GM18861 (cell line): ENCODE data around the gene MAT2A.
A peak's percentile ranks its signal among the peaks of the same experiment; 100 is the strongest.

Experiments
- ATAC-seq: cut with Tn5 transposase; IDR thresholded peaks from one replicate; pipeline ENCODE4 v1.9.1; 2021; ENCODE audit not compliant: unreplicated experiment

MAT2A gene

DNA sequence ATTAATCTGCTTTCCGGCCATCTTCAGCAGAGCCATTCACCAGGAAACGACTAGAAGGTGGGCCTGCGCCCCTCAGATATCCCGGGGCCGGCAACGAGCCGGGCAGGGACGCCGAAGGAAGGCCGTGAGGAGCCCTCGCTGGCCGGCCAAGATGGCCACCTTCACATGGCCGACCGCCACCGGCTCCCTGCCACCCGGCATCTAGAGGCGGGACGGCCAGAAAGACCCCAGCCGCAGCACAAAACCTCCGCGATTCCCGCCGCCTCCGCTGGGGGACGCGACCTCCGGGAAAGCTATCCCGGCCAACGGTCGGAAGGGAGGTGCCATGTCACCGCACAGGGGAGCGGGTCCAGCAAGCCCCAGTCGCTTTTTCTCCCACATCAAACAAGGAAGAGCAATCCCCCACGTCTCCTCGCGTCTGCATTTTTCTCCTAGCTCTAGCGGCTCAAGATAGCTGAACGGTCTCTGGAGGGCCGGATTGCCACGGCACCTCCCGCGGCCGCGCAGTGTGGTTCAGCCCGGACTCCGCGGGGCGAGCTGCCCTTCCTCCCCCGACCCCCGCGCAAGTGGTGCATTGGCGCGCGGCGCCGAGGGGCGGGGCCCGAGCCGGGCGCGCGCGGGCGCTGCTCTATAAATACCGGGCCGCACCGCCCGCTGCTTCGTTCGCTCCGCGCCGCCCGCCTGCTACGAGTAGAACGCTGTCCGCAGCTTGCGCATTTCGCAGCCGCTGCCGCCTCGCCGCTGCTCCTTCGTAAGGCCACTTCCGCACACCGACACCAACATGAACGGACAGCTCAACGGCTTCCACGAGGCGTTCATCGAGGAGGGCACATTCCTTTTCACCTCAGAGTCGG lies at the start of gene MAT2A:
MAT2A (plus strand) TSS at position 662 of the 854 bp plus-strand sequence; CDS start at position 782, 120 bp downstream.
- ATAC-seq: peak; percentile 56

DNA sequence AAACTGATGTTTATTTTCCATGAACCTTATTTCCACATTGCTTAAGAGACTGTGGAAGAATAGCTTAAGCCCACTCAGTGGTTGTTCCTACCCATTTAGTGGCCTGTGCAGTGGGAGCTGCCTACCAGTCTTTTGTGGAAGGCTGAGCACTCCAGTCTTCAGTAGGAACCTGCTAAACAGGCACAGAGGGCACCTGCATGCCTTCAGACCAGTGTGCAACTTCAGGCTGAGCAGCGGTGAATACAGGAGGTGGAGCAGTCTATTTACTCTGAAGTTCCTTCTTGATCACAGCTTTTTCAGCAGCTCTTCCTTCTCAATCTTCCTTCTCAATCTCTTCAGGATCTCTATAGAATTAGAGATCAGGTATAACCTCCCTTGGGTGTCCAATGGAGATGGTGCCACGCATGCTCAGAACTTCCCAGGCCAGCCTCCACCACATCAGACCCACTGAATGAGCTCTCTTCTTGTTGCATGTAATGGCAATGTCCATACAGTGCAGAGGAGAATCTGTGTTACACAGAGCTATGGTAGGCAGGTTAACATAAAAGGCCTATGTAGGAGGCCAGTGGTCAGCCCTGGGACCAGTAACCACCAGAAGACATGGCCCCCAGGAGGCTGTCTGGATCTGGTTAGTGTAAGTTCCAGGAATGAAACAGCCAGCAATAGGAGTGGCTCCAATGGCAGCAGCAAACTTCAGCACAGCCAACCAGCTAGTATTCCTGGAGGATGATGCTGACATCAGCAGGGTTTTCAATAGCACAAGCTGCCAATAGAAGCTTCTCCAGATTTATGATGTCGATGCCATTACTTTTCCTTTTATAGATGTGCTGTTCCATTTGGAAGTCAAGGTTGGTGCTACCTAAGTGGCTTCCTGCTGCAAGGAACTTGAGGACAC lies 47.9 kb upstream of the MAT2A start:
- ATAC-seq: no peak

DNA sequence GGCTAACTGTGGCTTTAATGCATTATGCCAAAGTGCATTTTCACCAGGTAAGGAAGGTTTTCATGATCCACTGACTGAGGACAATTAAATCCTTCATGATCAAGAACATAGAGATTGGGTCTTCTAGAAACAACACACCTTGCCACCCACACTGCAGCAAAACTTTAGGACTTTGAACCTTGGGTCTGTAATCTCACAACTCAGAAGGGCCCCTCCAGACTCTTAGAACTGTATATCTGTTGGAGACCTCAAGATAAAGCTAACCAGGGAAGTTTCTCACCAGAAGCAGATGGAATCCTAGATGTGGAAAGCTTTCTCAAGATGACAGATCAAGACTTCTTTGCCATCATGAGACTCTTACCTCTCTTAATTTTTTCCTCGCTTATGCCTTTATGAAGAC lies 42.5 kb upstream of the MAT2A start:
- ATAC-seq: no peak

DNA sequence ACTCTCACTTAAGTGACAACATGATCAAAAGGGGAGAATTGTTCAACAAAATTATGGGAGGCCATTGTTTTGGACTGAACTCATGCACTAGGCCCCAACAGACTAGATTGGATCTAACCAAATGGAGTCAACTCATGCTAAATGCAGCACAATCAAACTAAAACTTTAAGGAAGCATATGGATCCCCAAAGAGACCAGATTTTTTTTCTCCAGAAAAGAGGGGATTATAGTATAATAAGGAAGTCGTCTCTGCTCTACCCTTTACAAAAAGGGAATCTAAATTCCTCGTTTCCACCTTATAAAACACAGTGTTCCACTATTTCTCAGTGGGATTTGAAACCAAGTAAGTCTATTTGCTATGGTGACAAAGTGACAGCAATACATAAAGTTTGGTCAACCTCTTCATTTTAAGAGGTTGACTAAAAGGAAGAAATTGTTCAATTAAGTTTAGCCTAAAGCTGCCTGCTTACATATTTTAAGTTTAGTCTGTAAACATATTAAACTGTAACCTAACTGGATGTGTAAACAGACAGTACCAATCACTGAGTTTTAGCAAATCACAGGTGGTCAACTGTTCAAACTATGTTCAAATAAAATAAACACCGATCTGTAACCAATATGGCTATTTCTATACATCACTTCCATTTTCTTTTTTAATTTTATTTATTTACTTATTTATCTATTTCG lies 40.9 kb upstream of the MAT2A start:
- ATAC-seq: no peak

DNA sequence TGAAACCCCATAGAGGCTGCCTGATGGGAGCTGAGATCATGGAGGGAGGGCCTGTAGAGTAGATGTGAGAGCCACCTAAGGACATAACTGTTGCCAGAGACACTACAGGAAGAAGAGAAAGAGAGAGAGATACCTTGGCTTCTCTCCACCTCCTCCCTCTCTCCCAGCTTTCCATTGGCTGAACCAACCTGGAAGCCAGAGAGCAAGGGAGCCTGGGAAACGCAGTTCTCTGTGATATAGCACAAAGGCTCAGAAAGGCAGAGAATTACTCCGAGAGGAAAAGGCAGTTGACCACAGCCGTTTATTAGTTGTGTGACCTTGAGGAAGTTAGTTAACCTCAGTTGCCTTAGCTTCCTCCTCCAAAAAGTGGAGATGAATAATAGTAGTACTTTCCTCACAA lies 37.7 kb upstream of the MAT2A start:
- ATAC-seq: no peak

DNA sequence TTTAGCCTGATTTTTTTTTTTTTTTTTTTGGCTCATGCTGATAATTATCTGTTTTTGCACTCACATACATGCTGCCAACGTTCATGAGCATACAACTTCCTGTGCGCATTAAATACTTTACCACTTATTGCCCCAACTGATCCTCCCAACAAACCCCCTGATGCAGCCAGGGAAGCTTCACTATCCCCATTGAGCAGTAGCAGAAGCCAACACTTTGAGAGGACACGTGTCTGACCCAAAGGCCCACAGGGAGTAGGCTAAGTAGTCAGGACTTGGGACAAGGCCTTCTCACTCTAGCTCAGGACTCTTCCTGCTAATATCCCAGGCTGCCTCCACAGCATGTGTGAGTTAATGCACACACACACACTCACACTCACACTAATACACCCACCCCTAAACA lies 36.2 kb upstream of the MAT2A start:
- no peak for ATAC-seq

DNA sequence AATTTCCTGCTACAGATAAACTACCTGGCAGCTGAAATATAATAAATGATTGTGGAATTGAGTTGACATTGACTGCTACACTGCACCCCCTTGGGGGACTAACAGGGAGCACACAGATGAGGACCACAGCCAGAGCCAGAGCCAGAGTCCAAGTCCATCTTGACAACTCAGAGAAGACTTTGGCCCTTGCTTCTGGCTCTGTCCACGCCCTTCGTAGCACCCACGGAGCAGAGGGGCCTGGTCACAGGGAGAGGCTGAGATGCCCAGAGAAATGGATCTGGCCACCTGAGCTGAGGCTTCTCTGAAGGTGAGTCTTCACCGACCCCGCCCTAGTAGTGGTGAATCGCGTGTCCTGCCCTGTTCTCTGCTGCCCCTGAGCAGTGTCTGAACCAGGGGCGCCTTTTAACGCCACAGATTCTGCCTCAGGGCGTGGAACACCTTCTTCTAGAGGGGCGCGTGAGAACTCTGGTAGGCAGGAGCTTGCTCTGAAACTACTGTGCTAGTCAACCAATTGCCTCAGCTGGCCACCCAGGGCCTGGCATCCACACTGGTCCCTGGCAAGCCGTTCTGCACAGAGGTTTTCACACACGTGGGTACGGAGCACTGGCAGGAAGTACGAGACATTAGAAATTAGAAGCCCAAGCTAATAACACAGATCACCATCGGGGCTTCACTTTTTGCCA lies 35.7 kb upstream of the MAT2A start:
- ATAC-seq: no peak

DNA sequence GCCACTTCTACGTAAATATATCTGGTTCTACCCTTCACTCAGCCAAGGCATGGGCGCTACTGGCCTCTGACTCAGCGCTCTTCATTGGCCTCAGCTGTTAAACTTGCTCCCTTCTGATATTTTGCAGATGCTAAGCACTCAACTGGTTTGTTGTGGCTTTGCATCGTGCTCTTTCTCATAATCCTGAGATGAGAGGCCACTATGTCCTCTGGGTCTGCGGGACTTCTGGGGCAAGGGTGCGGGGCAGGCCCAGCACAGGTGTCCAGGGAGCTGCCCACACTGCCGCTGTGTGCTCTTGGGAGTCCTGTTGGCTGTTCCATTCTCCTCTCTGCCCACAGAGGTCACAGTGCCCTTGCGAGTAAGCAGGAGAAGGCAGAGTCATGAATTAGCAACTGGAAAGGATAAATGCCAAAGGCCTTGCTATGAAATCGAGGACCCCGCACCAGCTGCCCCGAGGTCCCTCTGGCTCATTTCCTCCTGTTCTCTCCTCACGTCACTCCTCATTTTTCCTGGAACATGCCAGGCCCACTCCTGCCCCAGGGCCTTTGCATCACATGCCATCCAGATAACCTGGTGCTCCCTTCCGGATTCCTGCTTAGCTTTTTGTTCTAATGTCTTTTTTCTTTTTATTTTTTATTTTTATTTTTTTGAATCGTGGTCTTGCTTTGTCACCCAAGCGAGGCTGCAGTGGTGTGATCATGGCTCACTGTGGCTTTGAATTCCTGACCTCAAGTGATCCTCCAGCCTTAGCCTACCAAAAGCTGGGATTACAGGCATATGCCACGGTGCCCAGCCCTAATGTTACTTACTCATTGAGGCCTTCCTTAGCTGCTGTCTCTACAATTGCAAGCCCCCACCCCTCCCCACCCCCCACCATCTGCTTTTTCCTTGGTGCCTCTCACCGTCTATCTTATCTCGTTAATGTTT lies 34.9 kb upstream of the MAT2A start:
- no peak for ATAC-seq

DNA sequence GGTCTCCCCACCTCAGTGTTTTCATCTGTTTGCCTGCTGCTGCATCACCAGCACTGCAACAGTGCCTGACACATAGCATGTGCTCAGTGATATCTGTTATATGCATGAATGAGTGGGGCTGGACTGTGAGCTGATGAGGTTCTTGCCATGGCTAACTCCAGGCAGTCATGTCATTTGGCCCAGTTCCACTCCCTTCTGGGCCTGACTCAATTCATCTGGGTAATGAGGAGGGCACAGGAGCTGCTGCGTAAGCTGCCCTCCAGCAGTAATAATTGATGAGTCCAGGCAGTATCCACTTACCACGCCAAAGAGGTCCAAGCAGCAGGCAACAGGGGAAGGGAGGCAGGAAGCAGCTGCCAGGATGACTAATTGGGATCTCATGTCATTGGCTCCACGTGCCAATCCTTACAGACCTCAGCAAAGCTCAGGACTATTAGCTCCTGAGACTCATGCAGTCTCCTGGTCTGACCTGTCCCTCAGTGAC lies 34.1 kb upstream of the MAT2A start:
- no peak for ATAC-seq

DNA sequence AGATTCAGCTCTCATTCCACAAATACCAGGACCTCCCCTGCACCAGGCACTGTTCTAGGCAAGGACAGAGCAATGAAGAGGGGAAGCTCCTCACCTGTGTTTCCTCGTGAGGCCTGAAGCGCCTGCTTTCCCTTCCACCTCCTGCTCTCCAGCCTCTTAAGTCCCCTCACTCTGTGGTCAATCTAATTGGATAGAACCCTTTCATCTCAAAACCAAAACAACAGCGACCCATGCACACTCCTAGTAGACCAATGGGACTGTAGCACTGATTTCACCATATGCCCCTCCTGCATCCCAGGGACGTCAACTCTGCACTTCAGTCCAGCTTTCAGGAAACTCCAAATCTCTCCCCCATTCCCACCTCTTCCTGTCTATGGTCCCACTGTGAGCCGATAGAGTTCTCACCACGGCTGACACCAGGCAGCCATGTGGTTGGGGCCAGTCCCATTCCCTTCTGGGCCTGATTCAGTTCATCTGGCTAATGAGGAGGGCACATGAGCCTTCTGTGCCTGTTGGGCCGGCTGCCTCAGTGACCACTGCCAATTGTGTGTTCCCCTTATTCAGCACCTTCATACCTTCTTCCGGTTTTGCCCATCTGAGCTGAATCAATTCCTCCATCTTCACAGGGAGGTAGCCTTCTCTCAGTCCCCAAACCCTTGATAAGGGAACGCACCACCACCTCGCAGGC lies 33.3 kb upstream of the MAT2A start:
- no peak for ATAC-seq

DNA sequence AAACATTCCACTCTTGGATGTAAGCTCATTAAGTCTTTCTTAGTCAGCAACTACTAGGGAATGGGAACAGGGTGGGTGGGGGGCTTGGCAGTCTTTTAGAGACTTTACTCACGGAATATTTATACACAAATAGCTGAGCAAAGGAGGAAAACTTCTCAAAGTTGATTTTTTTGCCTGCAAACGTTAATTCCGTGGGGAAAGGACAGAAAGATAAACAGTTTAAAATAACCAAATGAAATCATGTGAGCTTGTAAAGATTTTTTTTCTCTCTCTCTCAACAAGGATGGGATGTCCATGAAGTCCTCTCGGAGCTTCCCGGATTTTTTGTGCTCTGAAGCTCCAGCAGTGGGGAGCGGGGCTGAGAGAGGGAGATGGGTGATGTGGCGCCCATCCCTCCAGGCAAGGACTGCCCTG lies 32.2 kb upstream of the MAT2A start:
- ATAC-seq: no peak

DNA sequence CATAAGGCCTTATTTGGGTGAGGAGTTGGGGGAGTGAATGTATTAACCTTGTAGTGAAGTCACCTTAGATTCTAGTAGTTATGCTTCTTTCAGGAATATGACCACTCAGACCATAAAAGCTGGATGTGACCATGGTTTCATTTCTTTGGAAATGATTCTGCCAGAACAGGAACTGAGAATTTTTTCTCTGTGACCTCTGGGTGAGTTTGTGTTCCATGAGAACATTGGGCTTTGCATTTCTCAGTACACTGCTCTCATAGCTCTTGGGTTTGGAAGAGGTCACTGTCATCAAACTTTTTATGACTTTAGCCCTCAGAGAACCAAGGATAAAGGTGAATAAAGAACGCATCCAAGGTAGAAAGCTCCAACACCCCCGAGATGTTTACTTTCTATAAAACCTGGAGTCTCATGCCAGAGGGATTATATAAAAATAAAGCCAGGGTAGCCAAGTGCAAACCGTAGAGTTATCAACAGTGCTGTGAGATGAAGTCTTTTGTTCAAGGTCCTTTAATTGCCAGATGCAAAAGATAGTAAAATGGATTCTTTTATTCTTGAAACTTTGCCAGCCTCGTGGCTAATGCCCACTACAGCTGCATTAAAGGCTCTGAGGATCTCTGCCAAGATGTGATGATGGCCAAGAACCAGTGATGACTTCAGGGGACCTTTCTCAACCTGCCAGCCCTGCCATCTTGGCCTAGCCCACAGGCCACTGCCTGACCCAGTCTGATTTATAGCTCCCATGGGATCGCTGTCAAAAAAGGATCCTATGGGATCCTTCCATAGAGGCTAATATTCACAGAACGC lies 27.8 kb upstream of the MAT2A start:
- ATAC-seq: no peak

DNA sequence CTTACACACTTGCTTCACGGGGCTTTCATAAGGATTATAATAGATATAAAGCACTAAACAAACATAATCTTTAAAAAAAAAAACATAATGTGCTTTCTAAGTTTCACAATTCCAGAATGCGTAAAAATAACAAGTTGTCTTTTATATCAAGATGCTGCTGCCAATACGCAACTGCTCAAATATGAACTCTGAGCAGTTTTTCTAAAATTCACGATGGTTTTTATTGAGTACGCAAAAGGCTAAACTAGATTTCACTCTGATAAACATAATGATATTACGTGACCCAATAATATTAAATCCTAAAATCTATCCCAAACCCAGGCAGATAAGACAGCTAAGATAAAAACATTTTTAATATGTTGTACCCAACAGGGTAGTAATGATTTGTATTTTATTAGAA lies 24.6 kb upstream of the MAT2A start:
- no peak for ATAC-seq

DNA sequence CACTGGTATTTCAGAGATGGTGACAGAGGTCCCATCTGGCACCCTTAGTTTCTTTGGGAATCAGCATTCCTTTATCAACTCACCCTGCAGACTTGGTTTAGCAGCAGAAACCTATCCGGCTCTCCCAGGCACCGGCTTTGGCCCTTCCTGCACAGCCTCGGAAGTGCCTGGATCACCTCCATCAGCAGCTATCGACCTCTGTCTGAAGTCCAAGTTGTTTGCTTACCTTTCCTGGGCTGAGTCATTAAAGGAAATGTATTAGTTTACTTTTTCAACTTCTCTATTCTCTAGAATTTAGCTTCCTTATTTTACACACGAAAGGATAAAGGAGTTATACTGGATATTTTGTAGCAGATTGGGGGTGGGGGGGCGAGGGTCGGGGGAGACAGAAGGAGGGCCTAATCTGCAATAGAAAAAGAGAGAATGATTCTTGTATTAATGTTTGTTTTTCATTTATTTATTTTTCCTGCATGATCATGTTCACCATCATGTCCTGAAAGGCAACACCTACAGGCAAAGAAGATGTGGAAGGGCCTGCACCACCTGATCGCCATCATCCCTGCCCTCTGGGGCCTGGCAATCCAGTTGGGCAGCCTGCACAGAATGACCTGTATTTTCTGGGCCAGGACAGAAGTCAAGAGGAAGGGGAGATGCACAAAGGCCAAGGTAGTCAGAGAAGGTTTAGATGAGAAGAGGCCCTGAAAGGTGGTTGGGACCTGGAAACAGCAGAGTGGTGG lies 22.1 kb upstream of the MAT2A start:
- no peak for ATAC-seq

DNA sequence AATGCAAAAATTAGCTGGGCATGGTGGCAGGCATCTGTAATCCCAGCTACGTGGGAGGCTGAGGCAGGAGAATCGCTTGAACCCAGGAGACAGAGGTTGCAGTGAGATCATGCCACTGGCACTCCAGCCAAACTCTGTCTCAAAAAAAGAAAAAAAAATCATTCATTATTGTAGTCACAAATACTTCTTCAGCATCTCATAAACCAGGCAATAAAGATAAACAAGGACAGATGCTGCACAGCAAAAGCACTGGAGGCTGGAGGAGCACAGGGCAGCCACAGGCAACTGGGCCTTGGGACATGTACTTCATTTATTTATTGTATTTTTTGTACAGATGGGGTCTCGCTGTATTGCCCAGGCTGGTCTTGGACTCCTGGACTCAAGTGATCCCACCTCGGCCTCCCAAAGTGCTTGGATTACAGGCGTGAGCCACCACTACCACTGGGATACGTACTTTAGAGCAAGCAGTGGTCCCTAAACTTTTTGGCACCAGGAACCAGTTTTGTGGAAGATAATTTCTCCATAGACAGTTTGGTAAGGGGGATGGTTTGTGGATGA lies 16.8 kb upstream of the MAT2A start:
- no peak for ATAC-seq

DNA sequence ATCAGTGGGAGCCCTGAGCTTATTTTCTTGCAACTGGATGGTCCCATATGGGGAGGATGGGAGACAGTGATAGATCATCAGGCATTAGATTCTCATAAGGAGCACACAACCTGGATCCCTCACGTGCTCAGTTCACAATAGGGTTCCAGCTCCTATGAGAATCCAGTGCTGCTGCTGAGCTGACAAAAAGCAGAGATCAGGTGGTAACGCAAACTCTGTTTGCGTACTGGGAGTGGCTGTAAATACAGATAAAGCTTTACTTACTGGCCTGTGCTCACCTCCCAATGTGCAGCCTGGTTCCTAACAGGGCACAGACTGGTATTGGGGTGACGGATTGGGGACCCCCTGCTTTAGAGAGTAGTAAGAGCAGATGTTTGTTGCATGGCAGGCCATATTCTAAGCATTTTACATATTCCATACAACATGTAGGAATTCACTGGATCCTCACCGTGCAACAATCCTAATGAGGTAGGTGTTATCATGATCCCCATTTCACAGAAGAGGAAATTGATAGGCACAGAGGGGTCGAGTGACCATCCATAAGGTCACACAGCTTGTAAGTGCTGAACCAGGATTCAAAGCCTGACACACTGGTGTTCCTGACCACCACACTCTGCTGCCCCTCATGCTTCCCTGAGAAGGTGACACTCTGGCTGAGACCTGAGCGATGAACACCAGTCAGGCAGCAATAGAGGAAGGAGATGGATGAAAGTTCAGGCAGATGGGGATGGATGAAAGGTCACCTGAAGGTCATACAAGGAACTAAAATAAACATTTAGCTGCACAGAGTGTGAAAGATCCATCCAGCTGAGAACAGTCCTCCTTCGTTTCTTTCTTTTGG lies 15.7 kb upstream of the MAT2A start:
- no peak for ATAC-seq
